H1 (cell line): ENCODE results near the gene UGT1A3. TPM values are rescaled to one million over a fixed set of nuclear protein-coding genes. Genes with fewer than 3 reads are reported as not detected.
A peak's percentile ranks its signal among the peaks of the same experiment; 100 is the strongest.

Source experiments
- CTCF ChIA-PET: fragments of 300-600 bp; sonication (Branson Sonifier 250); formaldehyde crosslinking; loops from one replicate; lab custom pipeline; 2021; ENCODE audit not compliant: partially characterized antibody; lab: Charles Lee
- POLR2A ChIA-PET: fragments of 300-600 bp; sonication (Branson Sonifier 250); formaldehyde crosslinking; loops from one replicate; lab custom pipeline; 2021; ENCODE audit warnings: inconsistent platforms; ENCODE audit not compliant: partially characterized antibody; lab: Charles Lee
- DNase-seq, 2 experiments: peaks; one replicate each; pipeline versions ENCODE4 v3.0.0 to v3.0.0-alpha.2; 2010 to 2022; ENCODE audit warnings: low spot score in 2 of 2, low read depth in 1 of 2, mixed read lengths in 1 of 2
- FAIRE-seq: peaks from 2 replicates; lab custom pipeline; 2011; peaks lifted over from hg19 to GRCh38; lab: Jason Lieb, UNC
- H2AFZ ChIP-seq: 2 replicates; pipeline ENCODE4 v1.8.1; 2012; ENCODE audit warnings: low read length, inconsistent platforms
- H2AK5ac ChIP-seq: 2 replicates; pipeline ENCODE4 v1.6.1; 2013; ENCODE audit warnings: low read depth, low read length
- H2BK120ac ChIP-seq: replicated peaks from 2 replicates; pipeline ENCODE3; 2013; ENCODE audit warnings: low read depth, low read length, inconsistent platforms
- H2BK12ac ChIP-seq: 2 replicates; pipeline ENCODE4 v1.6.1; 2013; ENCODE audit warnings: low read depth, low read length
- H2BK15ac ChIP-seq: 2 replicates; pipeline ENCODE4 v1.6.1; 2013; ENCODE audit warnings: low read length
- H2BK20ac ChIP-seq: 2 replicates; pipeline ENCODE4 v1.6.1; 2013; ENCODE audit warnings: low read length
- H2BK5ac ChIP-seq: 2 replicates; pipeline ENCODE4 v1.6.1; 2013; ENCODE audit warnings: low read depth, low read length
- H3K14ac ChIP-seq: 2 replicates; pipeline ENCODE4 v1.6.1; 2013; ENCODE audit warnings: inconsistent platforms; ENCODE audit not compliant: insufficient read length
- H3K18ac ChIP-seq: 2 replicates; pipeline ENCODE4 v1.6.1; 2013; ENCODE audit warnings: low read length; ENCODE audit errors: extremely low read depth
- H3K23ac ChIP-seq: 2 replicates; pipeline ENCODE4 v1.6.1; 2013; ENCODE audit warnings: inconsistent platforms; ENCODE audit not compliant: insufficient read length
- H3K23me2 ChIP-seq: 2 replicates; pipeline ENCODE4 v1.6.1; 2013; ENCODE audit warnings: low read depth, low read length
- H3K27ac ChIP-seq: 2 replicates; pipeline ENCODE4 v1.6.1; 2011; ENCODE audit warnings: low read depth, low read length, inconsistent platforms
- H3K27me3 ChIP-seq, 4 experiments: replicated peaks in 1 of 4; 1 replicate in 1 of 4; 2 replicates in 3 of 4; pipeline versions ENCODE4 v1.6.1 to v1.8.1; 2011 to 2013; ENCODE audit warnings: low read length in 3 of 4, mild to moderate bottlenecking in 3 of 4, inconsistent platforms in 2 of 4, mixed read lengths in 2 of 4, moderate library complexity in 1 of 4; ENCODE audit not compliant: control insufficient read depth in 3 of 4, insufficient read depth in 3 of 4; ENCODE audit errors: extremely low read depth in 1 of 4
- H3K36me3 ChIP-seq, 4 experiments: 2 replicates each; pipeline versions ENCODE4 v1.6.1 to v1.8.1; 2011 to 2013; ENCODE audit warnings: mild to moderate bottlenecking in 4 of 4, low read length in 3 of 4, moderate library complexity in 2 of 4, control low read depth in 1 of 4, inconsistent platforms in 1 of 4; ENCODE audit not compliant: insufficient read depth in 4 of 4, control insufficient read depth in 2 of 4
- H3K4ac ChIP-seq: replicated peaks from 2 replicates; pipeline ENCODE3; 2013; ENCODE audit warnings: low read length, low read depth, mixed read lengths, inconsistent platforms; ENCODE audit not compliant: insufficient read length
- H3K4me1 ChIP-seq, 4 experiments: replicated peaks in 1 of 4; 1 replicate in 1 of 4; 2 replicates in 3 of 4; pipeline versions ENCODE4 v1.6.1 to v1.8.1; 2011 to 2013; ENCODE audit warnings: low read length in 3 of 4, inconsistent platforms in 2 of 4, mixed read lengths in 1 of 4; ENCODE audit not compliant: insufficient read depth in 4 of 4, control insufficient read depth in 3 of 4
- H3K4me2 ChIP-seq, 2 experiments: 2 replicates each; pipeline versions ENCODE4 v1.6.1 to v1.8.1; 2011 to 2013; ENCODE audit warnings: low read depth in 2 of 2, low read length in 2 of 2, control low read depth in 1 of 2, inconsistent platforms in 1 of 2, mild to moderate bottlenecking in 1 of 2; ENCODE audit not compliant: insufficient read depth in 1 of 2
- H3K4me3 ChIP-seq, 4 experiments: fragments of 200-600, 300-600 bp in 1 of 4; sonication (generic), shearing (Covaris generic), sonication (Bioruptor Twin) in 1 of 4; 2 replicates each; pipeline versions ENCODE4 v1.5.1 to v1.8.1; 2011 to 2016; ENCODE audit warnings: low read length in 4 of 4, low read depth in 3 of 4, control low read depth in 2 of 4, inconsistent platforms in 2 of 4, mild to moderate bottlenecking in 2 of 4, mixed read lengths in 1 of 4, moderate library complexity in 1 of 4; ENCODE audit not compliant: insufficient read depth in 2 of 4; ENCODE audit errors: extremely low read depth in 1 of 4
- H3K56ac ChIP-seq: replicated peaks from 2 replicates; pipeline ENCODE3; 2013; ENCODE audit warnings: low read depth, mild to moderate bottlenecking, mixed read lengths, low read length, inconsistent platforms; ENCODE audit not compliant: insufficient read length
- H3K79me1 ChIP-seq: 2 replicates; pipeline ENCODE4 v1.6.1; 2013; ENCODE audit warnings: low read depth, low read length, control low read depth
- H3K79me2 ChIP-seq, 2 experiments: 2 replicates each; pipeline versions ENCODE4 v1.6.1 to v1.8.1; 2012 to 2013; ENCODE audit warnings: low read length in 2 of 2, mild to moderate bottlenecking in 2 of 2, inconsistent platforms in 1 of 2; ENCODE audit not compliant: insufficient read depth in 2 of 2, control insufficient read depth in 1 of 2
- H3K9ac ChIP-seq, 4 experiments: replicated peaks in 1 of 4; 1 replicate in 1 of 4; 2 replicates in 3 of 4; pipeline versions ENCODE4 v1.6.1 to v1.8.1; 2011 to 2013; ENCODE audit warnings: low read depth in 3 of 4, low read length in 3 of 4, control low read depth in 2 of 4, mild to moderate bottlenecking in 2 of 4, moderate library complexity in 2 of 4, inconsistent platforms in 1 of 4; ENCODE audit errors: extremely low read depth in 1 of 4
- H3K9me3 ChIP-seq, 2 experiments: 2 replicates each; pipeline versions ENCODE4 v1.6.1 to v1.8.1; 2012 to 2013; ENCODE audit warnings: mild to moderate bottlenecking in 2 of 2, moderate library complexity in 2 of 2, control low read depth in 1 of 2, inconsistent platforms in 1 of 2, low read depth in 1 of 2, low read length in 1 of 2, mixed read lengths in 1 of 2; ENCODE audit not compliant: insufficient read depth in 2 of 2
- H4K20me1 ChIP-seq, 2 experiments: replicated peaks in 1 of 2; 2 replicates each; pipeline versions ENCODE3 to v1.8.1; 2011 to 2013; ENCODE audit warnings: inconsistent platforms in 2 of 2, low read length in 2 of 2, mild to moderate bottlenecking in 1 of 2; ENCODE audit not compliant: insufficient read depth in 2 of 2, control insufficient read depth in 1 of 2
- H4K5ac ChIP-seq: 2 replicates; pipeline ENCODE4 v1.6.1; 2013; ENCODE audit warnings: low read length, low read depth, mixed read lengths, inconsistent platforms; ENCODE audit not compliant: insufficient read length
- H4K8ac ChIP-seq: 2 replicates; pipeline ENCODE4 v1.8.0; 2013; ENCODE audit warnings: mild to moderate bottlenecking, moderate library complexity, low read length, inconsistent platforms; ENCODE audit not compliant: insufficient read depth; ENCODE audit errors: extremely low read depth
- H4K91ac ChIP-seq: replicated peaks from 2 replicates; pipeline ENCODE3; 2013; ENCODE audit warnings: low read length, mixed read lengths, inconsistent platforms; ENCODE audit not compliant: insufficient read length
- CTBP2 ChIP-seq: IDR thresholded peaks from 2 replicates; pipeline ENCODE4 v1.7.0; 2011; ENCODE audit warnings: borderline replicate concordance, mild to moderate bottlenecking, moderate library complexity, mixed read lengths, low read length; ENCODE audit not compliant: insufficient read depth, insufficient read length
- WGBS, 2 experiments: shearing (Covaris generic) in 1 of 2; methylation state at CpG; one replicate each; pipeline versions ENCODE4 v1.1.6 to v1.1.7; 2013 to 2015; ENCODE audit warnings: low lambda C conversion rate in 2 of 2, mixed read lengths in 2 of 2, inconsistent platforms in 1 of 2, low coverage in 1 of 2, missing lambda C conversion rate in 1 of 2; ENCODE audit not compliant: insufficient replicate concordance in 2 of 2, insufficient coverage in 1 of 2, insufficient read length in 1 of 2; ENCODE audit errors: extremely low coverage in 1 of 2, missing lambda C conversion rate in 1 of 2; 5-methylcytosine and 5-hydroxymethylcytosine counted together
- polyA plus RNA-seq, 7 experiments: library from polyadenylated mRNA; depleted of rRNA in 3 of 7; stranded (reverse) in 5 of 7; unstranded in 2 of 7; fragments of >200 nt in 5 of 7; fragments of 200-250 nt in 2 of 7; gene quantifications; 1 replicate in 5 of 7; 2 replicates in 1 of 7; 4 replicates in 1 of 7; pipeline versions ENCODE4 v1.2.1 to v1.2.3, GENCODE V29; 2011 to 2013; ENCODE audit warnings: missing spikeins in 2 of 7, mixed read lengths in 2 of 7
- total RNA-seq: library from RNA; stranded (reverse); fragmentation: NEBNext Ultra II Directional; extraction: Animal tissue kit (Norgen Biotek cat#: 25700); gene quantifications from 2 replicates; pipeline ENCODE4 v1.2.1, GENCODE V29; 2021

Gene UGT1A3
- total and polyA plus RNA-seq, 2 of the 8 experiments (the other 6 are each of a cell fraction or from before 2014, with no cell fraction given) = not detected

DNA sequence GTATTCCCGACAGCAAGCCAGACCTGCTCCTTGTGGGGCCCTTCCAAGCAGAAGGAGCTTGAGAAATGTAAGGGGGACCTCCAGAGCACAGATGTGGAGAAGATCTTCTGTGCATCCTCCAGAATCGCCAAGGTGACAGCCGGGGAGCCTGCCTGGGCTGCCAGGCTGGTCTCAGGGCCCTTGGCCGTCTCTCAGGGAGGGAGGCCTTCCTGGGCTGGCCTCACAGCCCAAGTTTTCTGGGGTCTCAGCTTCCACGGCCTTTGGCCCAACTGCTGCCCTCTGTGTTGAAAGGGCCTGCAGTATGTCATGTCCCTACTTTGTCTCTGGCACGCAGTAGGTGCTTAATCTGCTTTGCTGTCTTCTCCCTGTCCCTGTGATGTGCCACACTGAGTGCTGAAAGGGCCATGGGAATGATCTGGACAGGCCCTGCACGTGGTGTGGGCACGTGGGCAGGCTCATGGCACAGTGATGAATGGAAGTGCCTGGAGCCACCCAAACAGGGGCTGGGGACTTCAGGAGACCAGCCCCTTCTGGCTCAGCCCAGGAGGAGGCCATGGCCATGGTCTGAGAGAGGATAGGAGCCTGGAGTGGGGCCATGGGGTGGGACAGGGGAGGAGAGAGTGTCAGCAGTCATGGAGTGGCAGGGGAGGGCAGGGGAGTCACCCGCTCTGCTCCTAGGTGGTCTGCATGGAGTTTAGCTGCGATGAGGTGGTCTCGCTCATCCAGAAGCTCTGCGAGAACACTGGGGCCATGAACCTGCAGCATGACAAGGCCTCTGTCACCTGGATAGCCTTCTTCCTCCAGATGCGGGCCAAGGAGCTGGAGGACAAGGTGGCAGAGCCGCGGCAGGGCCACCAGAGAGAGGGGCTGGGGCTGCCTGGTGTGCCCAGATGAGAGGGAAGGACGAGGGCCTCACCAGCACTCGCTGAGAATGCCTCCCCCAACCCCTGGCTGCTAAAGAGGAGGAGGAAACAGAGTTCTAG lies 90.1 kb downstream of the UGT1A3 start:
- H4K20me1 ChIP-seq = no peaks in the 10 kb centered on the region
- no peak overlapping the region for H2BK12ac ChIP-seq
- no peak overlapping the region for H3K18ac ChIP-seq
- no peak overlapping the region for H4K5ac ChIP-seq
- H3K4me3 ChIP-seq = no peak overlapping the region
- H2BK20ac ChIP-seq = no peak overlapping the region
- H2AK5ac ChIP-seq = no peak overlapping the region
- TF ChIP-seq CTBP2 = no peak
- no peak overlapping the region for H3K9ac ChIP-seq
- H2BK5ac ChIP-seq = no peak overlapping the region
- H3K56ac ChIP-seq = no peak overlapping the region
- H3K23ac ChIP-seq = no peak overlapping the region
- H3K79me1 ChIP-seq = no peaks in the 10 kb centered on the region
- CTCF ChIA-PET = interaction anchor here (2.6 kb wide), 1 partner anchor 13 kb away, joined by 11 read pairs; no protein-coding TSS in a partner anchor
- H3K4me2 ChIP-seq = no peak overlapping the region
- peak overlapping the region; percentile 2; the same call in 1 of the 2 replicates for H4K8ac ChIP-seq
- H3K23me2 ChIP-seq = no peaks in the 10 kb centered on the region
- no peaks in the 10 kb centered on the region for H3K36me3 ChIP-seq
- H3K27ac ChIP-seq = no peak overlapping the region
- H3K27me3 ChIP-seq = no peaks in the 10 kb centered on the region
- no peaks in the 10 kb centered on the region for H3K9me3 ChIP-seq
- FAIRE-seq = no peak
- H2BK120ac ChIP-seq = no peak overlapping the region
- H3K14ac ChIP-seq = no peak overlapping the region
- POLR2A ChIA-PET = no interaction called here
- no peak overlapping the region for H2BK15ac ChIP-seq
- DNase-seq = no peak
- H3K79me2 ChIP-seq = no peaks in the 10 kb centered on the region
- no peaks in the 10 kb centered on the region for H3K4me1 ChIP-seq
- no peak overlapping the region for H2AFZ ChIP-seq
- WGBS, 2 experiments = 73% methylated on average over 15 of the region's 17 CpGs; no CpG with 5 or more reads in 1 of the 2 experiments
- H4K91ac ChIP-seq = no peak overlapping the region
- no peak overlapping the region for H3K4ac ChIP-seq
